Measurements from ENCODE around the gene ZNF445.

DNA sequence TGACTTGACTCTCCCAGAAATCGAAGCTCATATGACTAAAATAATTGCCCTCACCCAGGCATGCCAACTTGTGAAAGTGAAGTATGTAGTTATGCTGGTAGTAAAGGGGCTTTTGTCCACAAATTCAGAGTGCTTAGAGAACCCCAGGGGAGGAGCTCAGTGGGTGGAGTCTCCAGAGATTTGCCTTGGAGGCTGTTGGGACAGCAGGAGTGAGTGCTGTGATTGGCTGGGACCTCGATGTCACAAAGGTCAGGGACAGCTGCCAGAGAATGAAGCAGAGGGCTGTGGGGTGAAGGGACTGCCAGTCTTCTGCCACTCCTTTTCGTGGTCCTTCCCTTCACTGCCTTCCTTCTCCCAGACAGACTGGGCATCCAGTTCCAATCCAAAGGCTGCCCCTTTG, 49.8 kb downstream of the ZNF445 start:
- TF ChIP-seq, protein P1, sequence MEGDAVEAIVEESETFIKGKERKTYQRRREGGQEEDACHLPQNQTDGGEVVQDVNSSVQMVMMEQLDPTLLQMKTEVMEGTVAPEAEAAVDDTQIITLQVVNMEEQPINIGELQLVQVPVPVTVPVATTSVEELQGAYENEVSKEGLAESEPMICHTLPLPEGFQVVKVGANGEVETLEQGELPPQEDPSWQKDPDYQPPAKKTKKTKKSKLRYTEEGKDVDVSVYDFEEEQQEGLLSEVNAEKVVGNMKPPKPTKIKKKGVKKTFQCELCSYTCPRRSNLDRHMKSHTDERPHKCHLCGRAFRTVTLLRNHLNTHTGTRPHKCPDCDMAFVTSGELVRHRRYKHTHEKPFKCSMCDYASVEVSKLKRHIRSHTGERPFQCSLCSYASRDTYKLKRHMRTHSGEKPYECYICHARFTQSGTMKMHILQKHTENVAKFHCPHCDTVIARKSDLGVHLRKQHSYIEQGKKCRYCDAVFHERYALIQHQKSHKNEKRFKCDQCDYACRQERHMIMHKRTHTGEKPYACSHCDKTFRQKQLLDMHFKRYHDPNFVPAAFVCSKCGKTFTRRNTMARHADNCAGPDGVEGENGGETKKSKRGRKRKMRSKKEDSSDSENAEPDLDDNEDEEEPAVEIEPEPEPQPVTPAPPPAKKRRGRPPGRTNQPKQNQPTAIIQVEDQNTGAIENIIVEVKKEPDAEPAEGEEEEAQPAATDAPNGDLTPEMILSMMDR (IDR thresholded peaks at IDR 0.05; ENCODE audit: low read depth, low read length, missing input control): no peak
- TF ChIP-seq, protein P2, sequence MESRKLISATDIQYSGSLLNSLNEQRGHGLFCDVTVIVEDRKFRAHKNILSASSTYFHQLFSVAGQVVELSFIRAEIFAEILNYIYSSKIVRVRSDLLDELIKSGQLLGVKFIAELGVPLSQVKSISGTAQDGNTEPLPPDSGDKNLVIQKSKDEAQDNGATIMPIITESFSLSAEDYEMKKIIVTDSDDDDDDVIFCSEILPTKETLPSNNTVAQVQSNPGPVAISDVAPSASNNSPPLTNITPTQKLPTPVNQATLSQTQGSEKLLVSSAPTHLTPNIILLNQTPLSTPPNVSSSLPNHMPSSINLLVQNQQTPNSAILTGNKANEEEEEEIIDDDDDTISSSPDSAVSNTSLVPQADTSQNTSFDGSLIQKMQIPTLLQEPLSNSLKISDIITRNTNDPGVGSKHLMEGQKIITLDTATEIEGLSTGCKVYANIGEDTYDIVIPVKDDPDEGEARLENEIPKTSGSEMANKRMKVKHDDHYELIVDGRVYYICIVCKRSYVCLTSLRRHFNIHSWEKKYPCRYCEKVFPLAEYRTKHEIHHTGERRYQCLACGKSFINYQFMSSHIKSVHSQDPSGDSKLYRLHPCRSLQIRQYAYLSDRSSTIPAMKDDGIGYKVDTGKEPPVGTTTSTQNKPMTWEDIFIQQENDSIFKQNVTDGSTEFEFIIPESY (IDR thresholded peaks at IDR 0.05): no peak
- TF ChIP-seq FOXA1 (IDR thresholded peaks at IDR 0.05) (no peak), GABPA (IDR thresholded peaks at IDR 0.05 in 1 of 2, conservative IDR thresholded peaks at IDR 0.05 in 1 of 2) (no peak), TAF1 (conservative IDR thresholded peaks at IDR 0.05) (no peak), SP1 (IDR thresholded peaks at IDR 0.05) (no peak)
- TF ChIP-seq, protein P3, sequence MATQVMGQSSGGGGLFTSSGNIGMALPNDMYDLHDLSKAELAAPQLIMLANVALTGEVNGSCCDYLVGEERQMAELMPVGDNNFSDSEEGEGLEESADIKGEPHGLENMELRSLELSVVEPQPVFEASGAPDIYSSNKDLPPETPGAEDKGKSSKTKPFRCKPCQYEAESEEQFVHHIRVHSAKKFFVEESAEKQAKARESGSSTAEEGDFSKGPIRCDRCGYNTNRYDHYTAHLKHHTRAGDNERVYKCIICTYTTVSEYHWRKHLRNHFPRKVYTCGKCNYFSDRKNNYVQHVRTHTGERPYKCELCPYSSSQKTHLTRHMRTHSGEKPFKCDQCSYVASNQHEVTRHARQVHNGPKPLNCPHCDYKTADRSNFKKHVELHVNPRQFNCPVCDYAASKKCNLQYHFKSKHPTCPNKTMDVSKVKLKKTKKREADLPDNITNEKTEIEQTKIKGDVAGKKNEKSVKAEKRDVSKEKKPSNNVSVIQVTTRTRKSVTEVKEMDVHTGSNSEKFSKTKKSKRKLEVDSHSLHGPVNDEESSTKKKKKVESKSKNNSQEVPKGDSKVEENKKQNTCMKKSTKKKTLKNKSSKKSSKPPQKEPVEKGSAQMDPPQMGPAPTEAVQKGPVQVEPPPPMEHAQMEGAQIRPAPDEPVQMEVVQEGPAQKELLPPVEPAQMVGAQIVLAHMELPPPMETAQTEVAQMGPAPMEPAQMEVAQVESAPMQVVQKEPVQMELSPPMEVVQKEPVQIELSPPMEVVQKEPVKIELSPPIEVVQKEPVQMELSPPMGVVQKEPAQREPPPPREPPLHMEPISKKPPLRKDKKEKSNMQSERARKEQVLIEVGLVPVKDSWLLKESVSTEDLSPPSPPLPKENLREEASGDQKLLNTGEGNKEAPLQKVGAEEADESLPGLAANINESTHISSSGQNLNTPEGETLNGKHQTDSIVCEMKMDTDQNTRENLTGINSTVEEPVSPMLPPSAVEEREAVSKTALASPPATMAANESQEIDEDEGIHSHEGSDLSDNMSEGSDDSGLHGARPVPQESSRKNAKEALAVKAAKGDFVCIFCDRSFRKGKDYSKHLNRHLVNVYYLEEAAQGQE (IDR thresholded peaks at IDR 0.05): no peak
- TF ChIP-seq, protein P4, sequence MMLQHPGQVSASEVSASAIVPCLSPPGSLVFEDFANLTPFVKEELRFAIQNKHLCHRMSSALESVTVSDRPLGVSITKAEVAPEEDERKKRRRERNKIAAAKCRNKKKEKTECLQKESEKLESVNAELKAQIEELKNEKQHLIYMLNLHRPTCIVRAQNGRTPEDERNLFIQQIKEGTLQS (IDR thresholded peaks at IDR 0.05): no peak
